Activated T-cell treated with anti-CD3 and anti-CD28 coated beads for 24 hours (primary cell): ENCODE measurements around the gene C1orf167.
A peak's percentile ranks its signal among the peaks of the same experiment; 100 is the strongest.

ENCODE experiments used
- DNase-seq: peaks from one replicate; pipeline ENCODE4 v3.0.0-alpha.2; 2020; ENCODE audit warnings: low read depth

The C1orf167 gene

DNA sequence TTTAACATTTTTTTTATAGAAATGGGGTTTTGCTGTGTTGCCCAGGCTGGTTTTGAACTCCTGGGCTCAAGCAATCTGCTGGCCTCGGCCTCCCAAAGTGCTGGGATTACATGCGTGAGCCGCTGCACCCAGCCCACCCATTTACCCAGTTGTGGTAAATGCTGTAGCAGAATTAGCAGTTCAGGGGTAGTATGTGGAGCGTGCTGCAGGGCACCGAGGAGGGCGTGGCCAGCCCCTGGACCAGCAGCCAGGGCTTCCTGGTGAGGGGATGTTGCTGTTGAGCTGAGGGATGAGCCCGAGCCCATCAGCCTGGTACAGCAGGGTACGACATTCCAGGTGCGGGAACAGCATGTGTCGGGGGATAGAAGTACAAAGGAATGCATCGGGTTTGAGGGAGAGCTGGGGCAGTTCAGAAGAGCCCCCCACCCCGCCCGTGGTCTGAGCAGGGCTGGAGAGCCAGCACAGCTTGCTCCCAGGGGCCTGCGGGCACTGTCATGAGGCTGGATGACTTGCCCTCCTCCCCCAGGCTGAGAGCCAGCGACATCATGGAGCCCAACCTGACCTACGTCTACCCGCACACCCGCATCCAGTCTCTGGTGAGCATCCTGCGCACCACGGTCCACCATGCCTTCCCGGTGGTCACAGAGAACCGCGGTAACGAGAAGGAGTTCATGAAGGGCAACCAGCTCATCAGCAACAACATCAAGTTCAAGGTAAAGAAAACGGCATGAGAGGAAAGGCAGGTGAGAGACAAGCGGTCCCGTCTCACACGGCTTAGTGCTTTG is 73.6 kb downstream of the C1orf167 start:
- no peak for DNase-seq

- DNase-seq: no peak
Measured at GRCh38 chr1:11836955-11837766, 75.2 kb downstream of the C1orf167 start.

- DNase-seq: no peak
Measured at GRCh38 chr1:11837767-11838348, 75.9 kb downstream of the C1orf167 start.

GRCh38 chr1:11838349-11839272 is 76.6 kb downstream of the C1orf167 start:
- DNase-seq: peak; percentile 54
